ENCODE data around the gene NPHP1.
A peak's percentile ranks its signal among the peaks of the same experiment; 100 is the strongest.
"Not testable (repeated sequence)": the region's sequence is repeated elsewhere in the genome, so short reads cannot be mapped to it uniquely, and the experiment has no call there.

Gene NPHP1

DNA sequence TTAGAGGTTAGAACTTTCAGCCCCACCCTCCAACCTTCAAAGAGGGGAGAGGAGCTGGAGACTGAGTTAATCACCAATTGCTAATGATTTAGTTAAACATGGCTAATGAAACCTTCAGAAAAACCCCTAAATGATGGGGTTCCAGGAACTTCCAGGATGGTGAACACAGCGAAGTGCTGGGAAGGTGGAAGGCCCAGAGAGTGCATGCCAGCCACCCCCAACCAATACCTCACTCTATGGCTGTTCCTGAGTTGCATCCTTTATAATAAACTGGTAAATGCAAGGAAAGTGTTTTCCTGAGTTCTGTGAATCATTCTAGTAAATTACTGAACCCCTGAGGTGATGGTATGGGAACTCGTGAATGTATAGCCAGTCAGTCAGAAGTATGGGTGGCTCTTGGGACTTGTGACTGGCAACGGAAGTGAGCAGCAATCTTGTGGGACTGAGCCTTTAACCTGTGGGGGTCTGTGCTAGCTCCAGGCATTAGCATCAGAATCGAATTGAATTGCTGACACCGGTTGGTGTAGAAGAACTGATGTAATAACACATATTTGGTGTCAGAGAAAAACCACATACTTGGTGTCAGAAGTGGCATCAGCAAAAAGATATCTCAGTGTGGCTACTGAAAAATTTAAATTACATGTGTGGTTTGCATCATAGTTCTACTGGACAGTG lies 37.4 kb downstream of the NPHP1 start:
- no peak for TF ChIP-seq ZFX (IDR thresholded peaks at IDR 0.05)
- TF ChIP-seq, protein P1, sequence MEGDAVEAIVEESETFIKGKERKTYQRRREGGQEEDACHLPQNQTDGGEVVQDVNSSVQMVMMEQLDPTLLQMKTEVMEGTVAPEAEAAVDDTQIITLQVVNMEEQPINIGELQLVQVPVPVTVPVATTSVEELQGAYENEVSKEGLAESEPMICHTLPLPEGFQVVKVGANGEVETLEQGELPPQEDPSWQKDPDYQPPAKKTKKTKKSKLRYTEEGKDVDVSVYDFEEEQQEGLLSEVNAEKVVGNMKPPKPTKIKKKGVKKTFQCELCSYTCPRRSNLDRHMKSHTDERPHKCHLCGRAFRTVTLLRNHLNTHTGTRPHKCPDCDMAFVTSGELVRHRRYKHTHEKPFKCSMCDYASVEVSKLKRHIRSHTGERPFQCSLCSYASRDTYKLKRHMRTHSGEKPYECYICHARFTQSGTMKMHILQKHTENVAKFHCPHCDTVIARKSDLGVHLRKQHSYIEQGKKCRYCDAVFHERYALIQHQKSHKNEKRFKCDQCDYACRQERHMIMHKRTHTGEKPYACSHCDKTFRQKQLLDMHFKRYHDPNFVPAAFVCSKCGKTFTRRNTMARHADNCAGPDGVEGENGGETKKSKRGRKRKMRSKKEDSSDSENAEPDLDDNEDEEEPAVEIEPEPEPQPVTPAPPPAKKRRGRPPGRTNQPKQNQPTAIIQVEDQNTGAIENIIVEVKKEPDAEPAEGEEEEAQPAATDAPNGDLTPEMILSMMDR (conservative IDR thresholded peaks at IDR 0.05), result no peak
- no peak overlapping the region for H3K27ac ChIP-seq

DNA sequence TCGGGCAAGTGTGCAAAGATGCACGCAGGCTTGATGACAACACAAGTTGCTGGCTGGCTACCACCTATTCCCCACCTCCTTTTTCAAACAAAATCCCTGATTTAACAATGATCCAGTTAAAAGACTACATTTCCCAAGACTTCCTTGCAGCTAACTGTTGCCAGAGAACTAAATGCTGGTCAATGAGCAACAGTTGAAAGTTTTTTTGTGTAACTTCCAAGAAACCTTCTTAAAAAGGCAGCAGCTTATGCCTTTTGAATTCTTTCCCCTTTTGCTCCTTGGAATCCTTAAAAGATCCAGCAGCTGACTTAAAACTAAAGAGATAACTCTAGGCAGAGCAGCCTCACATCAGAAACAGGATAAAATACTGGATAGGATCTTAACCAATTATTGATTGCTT lies 38.5 kb downstream of the NPHP1 start:
- TF ChIP-seq ZFX (IDR thresholded peaks at IDR 0.05), result no peak
- TF ChIP-seq, protein P1 (conservative IDR thresholded peaks at IDR 0.05), result no peak
- H3K27ac ChIP-seq, result no peak overlapping the region

DNA sequence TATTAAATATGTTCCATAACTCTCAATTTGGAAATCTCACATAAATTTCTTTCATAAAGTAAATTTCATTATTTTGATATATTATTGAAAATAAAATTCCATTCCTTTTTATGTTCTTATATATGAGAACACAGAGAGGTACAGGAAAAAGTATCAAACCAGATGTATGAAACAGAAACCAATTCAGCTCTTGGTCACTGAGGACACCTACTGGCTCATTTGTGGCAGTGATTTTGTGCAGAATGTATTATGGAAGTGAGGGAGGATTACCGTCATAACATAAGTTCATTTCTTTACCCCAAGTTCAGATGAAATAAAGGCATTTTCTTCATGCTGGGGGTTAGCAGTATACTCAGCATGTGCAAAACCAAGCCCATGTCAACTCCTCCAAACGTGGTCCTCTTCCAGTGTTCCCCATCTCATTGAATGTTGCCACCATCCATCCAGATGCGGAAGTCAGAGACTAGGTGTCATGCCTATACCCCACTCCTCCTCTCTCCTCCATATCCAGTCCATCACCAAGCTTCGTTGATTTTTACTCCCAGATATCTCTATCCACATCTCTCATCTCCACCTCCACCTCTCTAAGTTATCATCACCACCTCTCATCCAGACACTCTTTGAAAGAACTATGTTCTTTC lies 47.5 kb downstream of the NPHP1 start:
- H3K27ac ChIP-seq, result no peak overlapping the region
- TF ChIP-seq ZFX (IDR thresholded peaks at IDR 0.05), result no peak
- TF ChIP-seq, protein P1 (conservative IDR thresholded peaks at IDR 0.05), result peak; percentile 89

DNA sequence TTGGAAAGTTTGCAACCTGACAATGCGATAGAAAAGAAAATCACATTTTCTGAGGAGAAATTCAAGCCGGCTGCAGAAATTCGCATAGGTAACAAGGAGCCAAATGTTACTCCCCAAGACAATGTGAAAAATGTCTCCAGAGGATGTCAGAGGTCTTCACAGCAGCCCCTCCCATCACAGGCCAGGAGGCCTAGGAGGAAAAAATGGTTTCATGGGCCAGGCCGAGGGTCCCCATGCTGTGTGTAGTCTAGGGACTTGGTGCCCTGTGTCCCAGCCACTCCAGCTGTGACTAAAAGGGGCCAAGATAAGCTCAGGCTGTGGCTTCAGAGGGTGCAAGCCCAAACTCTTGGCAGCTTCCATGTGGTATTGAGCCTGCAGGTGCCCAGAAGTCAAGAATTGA lies 50.0 kb downstream of the NPHP1 start:
- H3K27ac ChIP-seq, result not testable (repeated sequence)

DNA sequence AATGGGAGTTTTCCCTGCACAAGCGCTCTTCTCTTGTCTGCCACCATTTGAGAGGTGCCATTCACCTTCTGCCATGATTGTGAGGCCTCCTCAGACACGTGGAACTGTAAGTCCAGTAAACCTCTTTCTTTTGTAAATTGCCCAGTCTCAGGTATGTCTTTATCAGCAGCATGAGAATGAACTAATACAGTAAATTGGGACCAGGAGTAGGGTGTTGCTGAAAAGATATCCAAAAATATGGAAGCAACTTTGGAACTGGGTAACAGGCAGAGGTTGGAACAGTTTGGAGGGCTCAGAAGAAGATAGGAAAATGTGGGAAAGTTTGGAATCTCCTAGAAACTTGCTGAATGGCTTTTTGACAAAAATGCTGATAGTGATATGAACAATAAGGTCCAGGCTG lies 50.6 kb downstream of the NPHP1 start:
- H3K27ac ChIP-seq, result not testable (repeated sequence)

DNA sequence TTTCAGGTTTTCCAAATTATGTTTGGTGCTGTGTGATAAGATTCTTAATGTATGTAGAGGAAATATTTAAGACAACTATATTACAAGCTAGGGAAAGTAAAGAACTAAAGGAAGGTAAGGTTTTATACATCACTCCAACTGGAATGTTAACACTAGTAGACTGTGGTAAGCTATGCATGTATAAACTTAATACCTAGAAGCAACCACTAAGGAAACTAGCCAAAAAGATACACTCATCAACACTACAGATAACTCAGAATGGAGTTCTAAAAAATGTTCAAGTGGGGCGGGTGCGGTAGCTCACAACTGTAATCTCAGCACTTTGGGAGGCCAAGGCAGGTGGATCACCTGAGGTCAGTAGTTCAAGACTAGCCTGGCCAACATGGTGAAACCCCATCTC lies 51.4 kb downstream of the NPHP1 start:
- no peak overlapping the region for H3K27ac ChIP-seq
- TF ChIP-seq, protein P1 (conservative IDR thresholded peaks at IDR 0.05), result no peak
- TF ChIP-seq ZFX (IDR thresholded peaks at IDR 0.05), result no peak

DNA sequence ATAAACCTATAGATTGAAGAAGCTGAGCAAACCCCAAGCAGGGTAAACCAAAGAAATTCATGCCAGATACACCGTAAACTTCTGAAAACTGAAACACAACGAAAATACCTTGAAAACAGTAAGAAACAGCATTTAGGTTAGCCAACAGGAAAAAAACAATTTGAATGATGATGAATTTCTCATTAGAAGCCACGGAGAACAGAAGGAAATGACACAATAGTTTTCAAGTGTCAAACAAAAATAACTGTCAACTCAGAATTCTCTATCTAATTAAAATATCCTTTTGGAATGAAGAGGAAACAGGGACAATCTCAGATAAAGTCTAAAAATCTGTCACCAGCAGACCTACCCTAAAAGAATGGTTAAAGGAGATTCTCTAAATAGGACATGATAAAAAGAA lies 51.9 kb downstream of the NPHP1 start:
- TF ChIP-seq, protein P1 (conservative IDR thresholded peaks at IDR 0.05), result no peak
- no peak for TF ChIP-seq ZFX (IDR thresholded peaks at IDR 0.05)

DNA sequence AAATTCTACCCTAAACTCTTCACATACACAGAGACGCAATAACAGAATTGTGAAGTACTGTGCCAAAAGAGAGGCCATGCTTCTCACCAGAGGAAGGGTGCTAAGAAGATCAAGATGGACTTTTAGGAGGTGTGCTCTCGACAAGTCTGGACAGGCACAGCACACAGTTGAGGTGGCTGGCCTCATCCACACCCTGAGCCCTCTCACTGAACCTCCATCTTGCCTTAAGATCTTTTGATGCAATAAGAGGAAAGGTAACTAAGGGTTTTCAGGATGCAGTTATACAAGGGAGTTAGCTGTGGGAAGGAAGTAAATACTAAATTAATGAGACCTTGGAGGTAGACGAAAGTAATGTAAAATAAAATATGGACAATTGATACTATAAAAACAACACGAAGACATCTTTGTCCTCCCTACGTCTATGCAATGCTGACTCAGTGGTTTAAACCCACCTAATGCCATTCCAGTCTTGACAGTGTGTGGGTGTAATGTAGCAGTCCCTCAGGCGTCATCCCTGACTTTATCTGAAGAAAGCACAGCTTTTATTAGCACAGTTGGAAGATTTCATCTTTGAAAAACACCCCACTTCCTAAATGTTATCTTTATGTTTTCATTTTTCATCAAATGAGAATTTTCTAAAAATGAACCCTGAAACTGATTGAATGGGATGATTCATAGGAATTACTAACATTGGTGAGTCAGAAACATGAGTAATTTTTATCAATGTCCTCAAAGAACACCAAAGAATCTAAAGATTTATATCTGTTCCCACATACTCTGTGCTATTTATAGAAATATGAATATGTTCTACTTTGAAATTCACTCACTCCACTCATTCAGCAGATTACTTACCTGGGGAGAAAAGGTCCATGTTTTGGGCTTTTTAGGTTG lies 55.2 kb downstream of the NPHP1 start:
- TF ChIP-seq, protein P1 (conservative IDR thresholded peaks at IDR 0.05), result no peak
- TF ChIP-seq ZFX (IDR thresholded peaks at IDR 0.05), result no peak
- H3K27ac ChIP-seq, result no peak overlapping the region

More for the DNA sequence above, 51.9 kb downstream of the NPHP1 start:
- H3K27ac ChIP-seq, result no peak overlapping the region

Measured in C4-2B (cell line).